H1 (cell line): ENCODE measurements around the gene MAGEC1. TPM values are rescaled to one million over a fixed set of nuclear protein-coding genes. Genes with fewer than 3 reads are reported as not detected.
"Not testable (repeated sequence)": the region's sequence is repeated elsewhere in the genome, so short reads cannot be mapped to it uniquely, and the experiment has no call there.

ENCODE experiments used
- CTCF ChIA-PET: fragments of 300-600 bp; sonication (Branson Sonifier 250); formaldehyde crosslinking; loops from one replicate; lab custom pipeline; 2021; ENCODE audit not compliant: partially characterized antibody; lab: Charles Lee
- POLR2A ChIA-PET: fragments of 300-600 bp; sonication (Branson Sonifier 250); formaldehyde crosslinking; loops from one replicate; lab custom pipeline; 2021; ENCODE audit warnings: inconsistent platforms; ENCODE audit not compliant: partially characterized antibody; lab: Charles Lee
- DNase-seq, 2 experiments: peaks; one replicate each; pipeline versions ENCODE4 v3.0.0 to v3.0.0-alpha.2; 2010 to 2022; ENCODE audit warnings: low spot score in 2 of 2, low read depth in 1 of 2, mixed read lengths in 1 of 2
- FAIRE-seq: peaks from 2 replicates; lab custom pipeline; 2011; peaks lifted over from hg19 to GRCh38; lab: Jason Lieb, UNC
- H2AFZ ChIP-seq: 2 replicates; pipeline ENCODE4 v1.8.1; 2012; ENCODE audit warnings: low read length, inconsistent platforms
- H2AK5ac ChIP-seq: 2 replicates; pipeline ENCODE4 v1.6.1; 2013; ENCODE audit warnings: low read depth, low read length
- H2BK120ac ChIP-seq: replicated peaks from 2 replicates; pipeline ENCODE3; 2013; ENCODE audit warnings: low read depth, low read length, inconsistent platforms
- H2BK12ac ChIP-seq: 2 replicates; pipeline ENCODE4 v1.6.1; 2013; ENCODE audit warnings: low read depth, low read length
- H2BK15ac ChIP-seq: 2 replicates; pipeline ENCODE4 v1.6.1; 2013; ENCODE audit warnings: low read length
- H2BK20ac ChIP-seq: 2 replicates; pipeline ENCODE4 v1.6.1; 2013; ENCODE audit warnings: low read length
- H2BK5ac ChIP-seq: 2 replicates; pipeline ENCODE4 v1.6.1; 2013; ENCODE audit warnings: low read depth, low read length
- H3K14ac ChIP-seq: 2 replicates; pipeline ENCODE4 v1.6.1; 2013; ENCODE audit warnings: inconsistent platforms; ENCODE audit not compliant: insufficient read length
- H3K18ac ChIP-seq: 2 replicates; pipeline ENCODE4 v1.6.1; 2013; ENCODE audit warnings: low read length; ENCODE audit errors: extremely low read depth
- H3K23ac ChIP-seq: 2 replicates; pipeline ENCODE4 v1.6.1; 2013; ENCODE audit warnings: inconsistent platforms; ENCODE audit not compliant: insufficient read length
- H3K23me2 ChIP-seq: 2 replicates; pipeline ENCODE4 v1.6.1; 2013; ENCODE audit warnings: low read depth, low read length
- H3K27ac ChIP-seq: 2 replicates; pipeline ENCODE4 v1.6.1; 2011; ENCODE audit warnings: low read depth, low read length, inconsistent platforms
- H3K27me3 ChIP-seq, 4 experiments: replicated peaks in 1 of 4; 1 replicate in 1 of 4; 2 replicates in 3 of 4; pipeline versions ENCODE4 v1.6.1 to v1.8.1; 2011 to 2013; ENCODE audit warnings: low read length in 3 of 4, mild to moderate bottlenecking in 3 of 4, inconsistent platforms in 2 of 4, mixed read lengths in 2 of 4, moderate library complexity in 1 of 4; ENCODE audit not compliant: control insufficient read depth in 3 of 4, insufficient read depth in 3 of 4; ENCODE audit errors: extremely low read depth in 1 of 4
- H3K36me3 ChIP-seq, 4 experiments: 2 replicates each; pipeline versions ENCODE4 v1.6.1 to v1.8.1; 2011 to 2013; ENCODE audit warnings: mild to moderate bottlenecking in 4 of 4, low read length in 3 of 4, moderate library complexity in 2 of 4, control low read depth in 1 of 4, inconsistent platforms in 1 of 4; ENCODE audit not compliant: insufficient read depth in 4 of 4, control insufficient read depth in 2 of 4
- H3K4ac ChIP-seq: replicated peaks from 2 replicates; pipeline ENCODE3; 2013; ENCODE audit warnings: low read length, low read depth, mixed read lengths, inconsistent platforms; ENCODE audit not compliant: insufficient read length
- H3K4me1 ChIP-seq, 4 experiments: replicated peaks in 1 of 4; 1 replicate in 1 of 4; 2 replicates in 3 of 4; pipeline versions ENCODE4 v1.6.1 to v1.8.1; 2011 to 2013; ENCODE audit warnings: low read length in 3 of 4, inconsistent platforms in 2 of 4, mixed read lengths in 1 of 4; ENCODE audit not compliant: insufficient read depth in 4 of 4, control insufficient read depth in 3 of 4
- H3K4me2 ChIP-seq, 2 experiments: 2 replicates each; pipeline versions ENCODE4 v1.6.1 to v1.8.1; 2011 to 2013; ENCODE audit warnings: low read depth in 2 of 2, low read length in 2 of 2, control low read depth in 1 of 2, inconsistent platforms in 1 of 2, mild to moderate bottlenecking in 1 of 2; ENCODE audit not compliant: insufficient read depth in 1 of 2
- H3K4me3 ChIP-seq, 4 experiments: fragments of 200-600, 300-600 bp in 1 of 4; sonication (generic), shearing (Covaris generic), sonication (Bioruptor Twin) in 1 of 4; 2 replicates each; pipeline versions ENCODE4 v1.5.1 to v1.8.1; 2011 to 2016; ENCODE audit warnings: low read length in 4 of 4, low read depth in 3 of 4, control low read depth in 2 of 4, inconsistent platforms in 2 of 4, mild to moderate bottlenecking in 2 of 4, mixed read lengths in 1 of 4, moderate library complexity in 1 of 4; ENCODE audit not compliant: insufficient read depth in 2 of 4; ENCODE audit errors: extremely low read depth in 1 of 4
- H3K56ac ChIP-seq: replicated peaks from 2 replicates; pipeline ENCODE3; 2013; ENCODE audit warnings: low read depth, mild to moderate bottlenecking, mixed read lengths, low read length, inconsistent platforms; ENCODE audit not compliant: insufficient read length
- H3K79me1 ChIP-seq: 2 replicates; pipeline ENCODE4 v1.6.1; 2013; ENCODE audit warnings: low read depth, low read length, control low read depth
- H3K79me2 ChIP-seq, 2 experiments: 2 replicates each; pipeline versions ENCODE4 v1.6.1 to v1.8.1; 2012 to 2013; ENCODE audit warnings: low read length in 2 of 2, mild to moderate bottlenecking in 2 of 2, inconsistent platforms in 1 of 2; ENCODE audit not compliant: insufficient read depth in 2 of 2, control insufficient read depth in 1 of 2
- H3K9ac ChIP-seq, 4 experiments: replicated peaks in 1 of 4; 1 replicate in 1 of 4; 2 replicates in 3 of 4; pipeline versions ENCODE4 v1.6.1 to v1.8.1; 2011 to 2013; ENCODE audit warnings: low read depth in 3 of 4, low read length in 3 of 4, control low read depth in 2 of 4, mild to moderate bottlenecking in 2 of 4, moderate library complexity in 2 of 4, inconsistent platforms in 1 of 4; ENCODE audit errors: extremely low read depth in 1 of 4
- H3K9me3 ChIP-seq, 2 experiments: 2 replicates each; pipeline versions ENCODE4 v1.6.1 to v1.8.1; 2012 to 2013; ENCODE audit warnings: mild to moderate bottlenecking in 2 of 2, moderate library complexity in 2 of 2, control low read depth in 1 of 2, inconsistent platforms in 1 of 2, low read depth in 1 of 2, low read length in 1 of 2, mixed read lengths in 1 of 2; ENCODE audit not compliant: insufficient read depth in 2 of 2
- H4K20me1 ChIP-seq, 2 experiments: replicated peaks in 1 of 2; 2 replicates each; pipeline versions ENCODE3 to v1.8.1; 2011 to 2013; ENCODE audit warnings: inconsistent platforms in 2 of 2, low read length in 2 of 2, mild to moderate bottlenecking in 1 of 2; ENCODE audit not compliant: insufficient read depth in 2 of 2, control insufficient read depth in 1 of 2
- H4K5ac ChIP-seq: 2 replicates; pipeline ENCODE4 v1.6.1; 2013; ENCODE audit warnings: low read length, low read depth, mixed read lengths, inconsistent platforms; ENCODE audit not compliant: insufficient read length
- H4K8ac ChIP-seq: 2 replicates; pipeline ENCODE4 v1.8.0; 2013; ENCODE audit warnings: mild to moderate bottlenecking, moderate library complexity, low read length, inconsistent platforms; ENCODE audit not compliant: insufficient read depth; ENCODE audit errors: extremely low read depth
- H4K91ac ChIP-seq: replicated peaks from 2 replicates; pipeline ENCODE3; 2013; ENCODE audit warnings: low read length, mixed read lengths, inconsistent platforms; ENCODE audit not compliant: insufficient read length
- WGBS, 2 experiments: shearing (Covaris generic) in 1 of 2; methylation state at CpG; one replicate each; pipeline versions ENCODE4 v1.1.6 to v1.1.7; 2013 to 2015; ENCODE audit warnings: low lambda C conversion rate in 2 of 2, mixed read lengths in 2 of 2, inconsistent platforms in 1 of 2, low coverage in 1 of 2, missing lambda C conversion rate in 1 of 2; ENCODE audit not compliant: insufficient replicate concordance in 2 of 2, insufficient coverage in 1 of 2, insufficient read length in 1 of 2; ENCODE audit errors: extremely low coverage in 1 of 2, missing lambda C conversion rate in 1 of 2; 5-methylcytosine and 5-hydroxymethylcytosine counted together
- polyA plus RNA-seq, 7 experiments: library from polyadenylated mRNA; depleted of rRNA in 3 of 7; stranded (reverse) in 5 of 7; unstranded in 2 of 7; fragments of >200 nt in 5 of 7; fragments of 200-250 nt in 2 of 7; gene quantifications; 1 replicate in 5 of 7; 2 replicates in 1 of 7; 4 replicates in 1 of 7; pipeline versions ENCODE4 v1.2.1 to v1.2.3, GENCODE V29; 2011 to 2013; ENCODE audit warnings: missing spikeins in 2 of 7, mixed read lengths in 2 of 7
- total RNA-seq: library from RNA; stranded (reverse); fragmentation: NEBNext Ultra II Directional; extraction: Animal tissue kit (Norgen Biotek cat#: 25700); gene quantifications from 2 replicates; pipeline ENCODE4 v1.2.1, GENCODE V29; 2021

The MAGEC1 gene
- total and polyA plus RNA-seq, 2 of the 8 experiments (the other 6 are each of a cell fraction or from before 2014, with no cell fraction given), result not detected

- H3K79me1 ChIP-seq, H3K4me1 ChIP-seq, H3K23me2 ChIP-seq, H3K27ac ChIP-seq, H2AFZ ChIP-seq, H3K23ac ChIP-seq, H3K14ac ChIP-seq, H3K9ac ChIP-seq, H3K36me3 ChIP-seq, H2BK5ac ChIP-seq, H2BK12ac ChIP-seq, H2AK5ac ChIP-seq, H4K91ac ChIP-seq, H2BK15ac ChIP-seq, CTCF ChIA-PET, FAIRE-seq, H2BK120ac ChIP-seq, H3K27me3 ChIP-seq, H2BK20ac ChIP-seq, H4K5ac ChIP-seq, H3K4ac ChIP-seq, DNase-seq, H4K8ac ChIP-seq, H3K56ac ChIP-seq, H3K4me3 ChIP-seq, H3K18ac ChIP-seq, H3K9me3 ChIP-seq, H4K20me1 ChIP-seq, POLR2A ChIA-PET, H3K4me2 ChIP-seq, H3K79me2 ChIP-seq: not testable (repeated sequence)
- WGBS, 2 experiments, result 100% methylated on average over 4 of the region's 5 CpGs; no CpG with 5 or more reads in 1 of the 2 experiments
These were observed 14.9 kb upstream of the MAGEC1 start for GRCh38 chrX:141888811-141889210.
